Endometrium (tissue), 2 donors: ENCODE results near the gene BCR.

Experiments
- FAIRE-seq: peaks from 2 replicates; lab custom pipeline; 2012; peaks lifted over from hg19 to GRCh38; lab: Jason Lieb, UNC
- donor health status: control.
- donor health status: control.

Gene BCR

GRCh38 chr22:23151827-23152226, 28.5 kb upstream of the BCR start:
- FAIRE-seq: no peak

- no peak for FAIRE-seq
These were observed 27.8 kb upstream of the BCR start for GRCh38 chr22:23152238-23153114.

DNA sequence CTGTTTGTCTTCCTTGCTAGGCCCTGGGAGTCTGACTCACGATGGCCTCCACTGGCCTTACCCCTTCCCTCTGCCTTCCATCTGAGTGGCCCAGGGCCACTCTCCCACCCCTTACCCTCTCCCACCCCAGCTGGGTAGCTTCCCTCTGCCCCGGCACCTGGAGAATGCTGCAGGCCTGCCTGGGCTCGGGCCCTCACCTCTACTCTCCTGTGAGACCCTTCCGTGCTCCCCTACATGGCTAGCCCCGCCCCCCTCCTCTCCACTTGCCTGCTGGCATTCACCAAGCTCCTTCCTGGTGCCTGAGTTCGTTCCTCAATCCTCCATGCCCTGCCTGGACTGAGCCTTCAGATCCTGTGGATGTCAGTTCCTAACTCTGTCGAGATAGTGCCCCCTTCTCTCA, 26.3 kb upstream of the BCR start:
- no peak for FAIRE-seq

GRCh38 chr22:23154461-23154860, 25.8 kb upstream of the BCR start:
- FAIRE-seq: no peak

GRCh38 chr22:23155143-23155542, 25.2 kb upstream of the BCR start:
- no peak for FAIRE-seq

DNA sequence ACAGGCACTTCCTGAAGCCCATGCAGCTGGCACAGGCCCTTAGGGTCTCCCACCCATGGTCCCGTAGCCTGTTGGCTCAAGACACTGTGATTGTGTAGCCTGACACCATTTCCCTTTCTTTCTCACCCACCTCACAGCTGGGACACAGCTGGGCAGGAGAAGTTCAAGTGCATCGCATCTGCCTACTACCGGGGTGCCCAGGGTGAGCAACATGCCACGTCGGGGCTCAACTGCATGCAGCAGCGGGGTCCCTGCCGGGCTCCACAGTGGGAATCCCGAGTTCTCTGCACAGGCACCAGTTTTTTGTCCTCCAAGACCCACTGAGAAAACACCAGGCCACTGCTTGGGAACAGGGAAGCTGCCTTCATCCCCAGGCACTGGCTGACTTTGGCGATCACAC, 24.5 kb upstream of the BCR start:
- FAIRE-seq: no peak

GRCh38 chr22:23156286-23156685, 24.0 kb upstream of the BCR start:
- no peak for FAIRE-seq

DNA sequence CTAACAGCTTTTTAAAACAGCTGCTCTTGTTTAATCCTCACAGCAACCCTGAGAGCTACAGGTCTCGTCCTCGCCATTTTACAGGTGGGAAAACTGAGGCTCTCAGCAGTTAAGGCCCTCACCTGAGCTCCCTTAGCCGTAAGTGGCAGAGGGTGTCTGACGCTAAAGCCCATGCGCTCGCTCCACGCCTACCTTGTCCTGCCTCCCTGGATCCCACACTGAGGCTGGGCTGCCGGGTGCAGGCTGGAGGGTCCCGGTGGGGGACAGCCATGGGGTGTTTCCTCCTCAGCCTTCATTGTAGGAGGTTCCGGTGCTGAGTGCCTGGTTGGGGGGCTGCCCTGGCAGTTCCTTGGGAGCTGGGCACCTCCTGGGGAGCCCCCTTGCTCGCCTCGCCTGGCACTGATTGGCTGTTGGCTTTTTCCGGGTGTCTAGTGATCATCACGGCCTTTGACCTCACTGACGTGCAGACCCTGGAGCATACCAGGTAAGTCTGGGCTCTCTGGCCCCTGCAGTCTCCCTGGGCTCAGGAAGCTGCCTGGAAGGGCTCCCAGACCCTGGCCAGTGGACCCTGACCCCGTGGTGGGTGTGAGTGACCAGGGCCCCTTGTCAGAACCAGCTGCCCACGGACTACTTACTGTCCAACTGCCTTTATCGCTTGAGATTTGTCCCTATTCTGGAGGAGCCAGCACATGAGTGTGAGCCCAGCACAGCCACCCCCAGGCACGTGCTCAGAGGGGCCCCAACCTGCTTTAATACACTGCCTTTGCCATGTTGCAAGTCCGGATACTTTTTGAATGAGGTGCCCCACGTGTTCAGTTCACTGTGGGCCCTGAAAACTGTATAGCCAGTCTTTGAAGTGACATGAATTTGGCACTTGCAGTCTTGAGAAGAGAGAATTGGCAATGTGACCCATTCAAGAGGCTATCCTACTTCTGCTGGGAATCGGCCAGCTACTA, 22.5 kb upstream of the BCR start:
- no peak for FAIRE-seq

DNA sequence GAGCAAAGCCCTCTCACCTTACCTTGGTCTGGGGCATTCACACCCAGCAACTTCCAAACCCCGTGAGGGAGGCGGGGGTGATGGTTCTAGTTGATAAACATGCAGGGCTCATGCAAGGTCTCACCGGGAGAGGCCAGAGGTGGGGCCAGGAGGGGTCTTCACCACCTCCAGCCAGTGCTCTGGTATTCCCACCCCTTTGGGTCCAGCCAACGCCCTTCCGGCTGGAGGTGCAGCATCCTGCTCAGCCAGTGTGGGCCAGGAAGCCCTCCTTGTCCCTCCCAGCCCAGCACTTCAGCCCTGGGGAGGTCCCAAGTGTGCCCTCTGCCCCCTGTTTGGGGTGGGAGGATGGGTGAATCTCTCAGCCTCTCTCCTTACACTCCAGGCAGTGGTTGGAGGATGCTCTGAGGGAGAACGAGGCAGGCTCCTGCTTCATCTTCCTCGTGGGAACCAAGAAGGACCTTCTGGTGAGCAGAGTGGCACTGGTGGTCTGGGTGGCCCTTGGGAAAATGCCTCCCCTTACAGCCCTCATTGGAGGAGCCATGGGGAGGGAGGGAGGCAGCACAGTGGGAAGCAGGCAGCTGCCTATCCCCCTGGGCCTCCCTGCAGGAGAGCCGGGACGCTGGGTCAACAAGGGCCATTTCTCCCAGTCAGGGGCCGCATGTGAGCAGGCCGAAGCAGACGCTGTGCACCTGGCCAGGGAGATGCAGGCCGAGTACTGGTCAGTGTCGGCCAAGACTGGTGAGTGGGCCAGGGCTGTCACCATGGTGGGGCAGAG, 21.6 kb upstream of the BCR start:
- FAIRE-seq: no peak

DNA sequence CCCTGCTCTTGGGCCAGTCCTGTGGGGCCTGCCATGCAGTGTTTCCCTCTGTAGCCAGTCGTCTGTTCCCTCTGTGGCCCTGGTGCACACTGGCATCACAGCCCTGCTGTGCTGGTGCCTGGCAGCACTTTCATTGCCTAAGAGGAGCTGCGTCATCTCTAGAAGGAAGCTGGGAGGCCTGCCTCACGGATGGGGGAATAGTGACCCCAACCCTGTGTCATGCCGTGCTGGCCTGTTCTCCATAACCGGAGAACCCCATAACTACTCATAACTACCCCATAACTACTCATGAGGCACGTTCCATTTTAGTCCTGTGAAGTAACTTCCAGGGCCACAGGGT, 21.0 kb upstream of the BCR start:
- FAIRE-seq: no peak

DNA sequence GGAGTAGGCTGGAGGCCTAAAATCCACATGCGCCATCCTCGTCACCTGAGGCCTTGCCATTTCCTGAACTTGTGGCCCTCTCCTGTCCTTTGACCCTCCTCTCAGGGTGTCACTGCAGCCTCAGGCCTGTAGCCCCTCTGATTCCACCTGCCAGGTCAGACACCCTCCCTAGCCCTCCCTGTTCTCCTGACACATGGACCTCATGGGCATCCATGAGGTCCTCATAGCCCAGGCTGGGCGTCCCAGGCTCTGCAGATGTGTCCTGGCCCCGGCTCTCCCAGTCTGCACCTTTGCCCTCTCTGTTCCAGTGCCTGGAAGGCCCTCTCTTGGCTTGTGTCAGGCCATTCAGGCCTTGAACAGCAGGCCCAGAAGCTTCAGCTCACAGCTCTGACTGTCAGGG, 19.3 kb upstream of the BCR start:
- no peak for FAIRE-seq

- FAIRE-seq: no peak
These were observed 18.7 kb upstream of the BCR start for GRCh38 chr22:23161574-23161973.

GRCh38 chr22:23163665-23164064, 16.6 kb upstream of the BCR start:
- FAIRE-seq: no peak

GRCh38 chr22:23164091-23164490, 16.2 kb upstream of the BCR start:
- FAIRE-seq: no peak

- FAIRE-seq: no peak
These were observed 14.1 kb upstream of the BCR start for GRCh38 chr22:23166042-23166831.

GRCh38 chr22:23166841-23167616, 13.3 kb upstream of the BCR start:
- no peak for FAIRE-seq

GRCh38 chr22:23168391-23169042, 11.8 kb upstream of the BCR start:
- FAIRE-seq: no peak

DNA sequence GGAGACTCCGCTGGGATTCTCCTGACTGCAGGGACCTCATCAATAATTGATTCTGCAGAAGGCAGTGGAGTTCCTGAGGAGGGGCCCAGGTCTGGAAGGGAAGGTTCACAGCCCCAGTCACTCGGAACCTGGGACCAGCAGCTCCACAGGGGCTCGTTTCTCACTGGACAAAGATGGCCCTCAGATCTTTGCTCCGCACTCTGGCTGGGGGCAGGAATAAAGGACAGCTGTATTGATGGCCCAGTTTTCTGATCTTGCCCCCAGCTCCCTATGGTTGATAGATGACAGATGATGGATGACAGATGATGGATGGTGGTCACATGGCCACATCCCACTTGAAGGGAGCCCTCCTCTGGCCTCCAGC, 11.3 kb upstream of the BCR start:
- FAIRE-seq: no peak

- no peak for FAIRE-seq
These were observed 4.3 kb upstream of the BCR start for GRCh38 chr22:23175817-23176644.

DNA sequence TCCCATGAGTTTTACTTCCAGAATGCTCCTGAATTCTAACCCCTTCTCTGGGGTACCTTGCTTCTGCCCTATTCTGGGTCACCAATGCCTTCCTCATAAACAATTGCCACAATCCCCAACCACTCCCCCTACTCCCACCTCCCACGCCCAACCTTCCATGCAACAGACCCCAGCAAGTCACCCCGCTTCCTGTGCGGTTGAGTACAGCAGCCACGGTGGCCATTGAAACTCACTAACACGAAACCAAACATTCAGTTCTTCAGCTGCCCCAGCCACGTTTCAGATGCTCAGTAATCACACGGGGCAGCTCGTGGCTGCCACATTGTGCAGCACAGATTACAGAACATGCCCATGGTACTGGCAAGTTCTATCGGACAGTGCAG, 3.7 kb upstream of the BCR start:
- no peak for FAIRE-seq
